HEK293 (cell line): ENCODE results near the gene ABAT.
A peak's percentile ranks its signal among the peaks of the same experiment; 100 is the strongest.

ENCODE experiments used
- HOXC10 ChIP-seq: sonication (generic); formaldehyde crosslinking; IDR thresholded peaks from 2 replicates; pipeline ENCODE4 v1.8.1; 2023; ENCODE audit warnings: mild to moderate bottlenecking, missing genetic modification reagents
- REST ChIP-seq: fragments of 450-650 bp; formaldehyde crosslinking; IDR thresholded peaks from 2 replicates; pipeline ENCODE4 v1.5.1; 2016; ENCODE audit warnings: missing biosample characterization, missing genetic modification characterization
- SCRT1 ChIP-seq: fragments of 450-650 bp; formaldehyde crosslinking; IDR thresholded peaks from 2 replicates; pipeline ENCODE4 v1.5.1; 2016; ENCODE audit warnings: missing biosample characterization, missing genetic modification characterization, borderline replicate concordance
- TRIM28 ChIP-seq: IDR thresholded peaks from 2 replicates; pipeline ENCODE4 v1.6.1; 2011; ENCODE audit warnings: low read length, control low read depth, borderline replicate concordance
- ZBTB1 ChIP-seq: fragments of 450-650 bp; formaldehyde crosslinking; IDR thresholded peaks from 2 replicates; pipeline ENCODE4 v1.5.1; 2016; ENCODE audit warnings: missing biosample characterization, missing genetic modification characterization
- ZBTB17 ChIP-seq: fragments of 450-650 bp; formaldehyde crosslinking; IDR thresholded peaks from 2 replicates; pipeline ENCODE4 v1.5.1; 2016; ENCODE audit warnings: missing biosample characterization, missing genetic modification characterization
- ZNF175 ChIP-seq: fragments of 450-650 bp; formaldehyde crosslinking; IDR thresholded peaks from 2 replicates; pipeline ENCODE4 v1.5.1; 2016; ENCODE audit warnings: missing biosample characterization, missing genetic modification characterization
- ZNF18 ChIP-seq: fragments of 450-650 bp; formaldehyde crosslinking; IDR thresholded peaks from 2 replicates; pipeline ENCODE4 v1.5.1; 2016; ENCODE audit warnings: missing biosample characterization, missing genetic modification characterization
- ZNF184 ChIP-seq: fragments of 450-650 bp; IDR thresholded peaks from 2 replicates; pipeline ENCODE4 v1.5.1; 2018; ENCODE audit warnings: missing biosample characterization, mild to moderate bottlenecking, missing genetic modification characterization
- ZNF211 ChIP-seq: fragments of 450-650 bp; formaldehyde crosslinking; IDR thresholded peaks from 2 replicates; pipeline ENCODE4 v1.5.1; 2016; ENCODE audit warnings: low read depth, missing biosample characterization, missing genetic modification characterization
- ZNF223 ChIP-seq: fragments of 450-650 bp; formaldehyde crosslinking; IDR thresholded peaks from 2 replicates; pipeline ENCODE4 v1.5.1; 2016; ENCODE audit warnings: missing biosample characterization, missing genetic modification characterization
- ZNF24 ChIP-seq: fragments of 450-650 bp; formaldehyde crosslinking; IDR thresholded peaks from 2 replicates; pipeline ENCODE4 v1.5.1; 2016; ENCODE audit warnings: missing biosample characterization, missing genetic modification characterization
- ZNF37A ChIP-seq: fragments of 450-650 bp; IDR thresholded peaks from 2 replicates; pipeline ENCODE4 v1.5.1; 2018; ENCODE audit warnings: missing biosample characterization, missing genetic modification characterization
- ZNF544 ChIP-seq: fragments of 450-650 bp; formaldehyde crosslinking; IDR thresholded peaks from 2 replicates; pipeline ENCODE4 v1.5.0; 2017; ENCODE audit warnings: missing biosample characterization, missing genetic modification characterization
- ZNF623 ChIP-seq: fragments of 450-650 bp; formaldehyde crosslinking; IDR thresholded peaks from 2 replicates; pipeline ENCODE4 v1.5.1; 2016; ENCODE audit warnings: missing biosample characterization, missing genetic modification characterization
- ZNF677 ChIP-seq: fragments of 450-650 bp; IDR thresholded peaks from 2 replicates; pipeline ENCODE4 v1.5.0; 2018; ENCODE audit warnings: missing biosample characterization, mild to moderate bottlenecking, missing genetic modification characterization, moderate library complexity
- ZNF692 ChIP-seq: fragments of 450-650 bp; formaldehyde crosslinking; IDR thresholded peaks from 2 replicates; pipeline ENCODE4 v1.5.1; 2016; ENCODE audit warnings: missing biosample characterization, missing genetic modification characterization
- ZNF707 ChIP-seq: fragments of 450-650 bp; formaldehyde crosslinking; IDR thresholded peaks from 2 replicates; pipeline ENCODE4 v1.5.1; 2016; ENCODE audit warnings: missing biosample characterization, missing genetic modification characterization
- ZSCAN23 ChIP-seq: fragments of 450-650 bp; formaldehyde crosslinking; IDR thresholded peaks from 2 replicates; pipeline ENCODE4 v1.5.1; 2016; ENCODE audit warnings: missing biosample characterization, missing genetic modification characterization
- TF ChIP-seq, protein P1 (sequence below): fragments of 450-650 bp; formaldehyde crosslinking; IDR thresholded peaks from 2 replicates; pipeline ENCODE4 v1.5.1; 2017; ENCODE audit warnings: missing biosample characterization, missing genetic modification characterization
- TF ChIP-seq, protein P2 (sequence below): fragments of 450-650 bp; formaldehyde crosslinking; IDR thresholded peaks from 2 replicates; pipeline ENCODE4 v1.5.1; 2016; ENCODE audit warnings: missing biosample characterization, missing genetic modification characterization
- TF ChIP-seq, protein P3 (sequence below): fragments of 450-650 bp; formaldehyde crosslinking; IDR thresholded peaks from 2 replicates; pipeline ENCODE4 v1.5.1; 2016; ENCODE audit warnings: missing biosample characterization, missing genetic modification characterization

ABAT gene

GRCh38 chr16:8673611-8674412 is 605 bp upstream of the ABAT start (continued):
- TF ChIP-seq ZNF677 (tag by site-specific recombination) (no peak), ZNF692 (tag by site-specific recombination) (peak; percentile 89), TRIM28 (no peak), ZNF37A (tag by site-specific recombination) (no peak), SCRT1 (tag by site-specific recombination) (no peak), HOXC10 (CRISPR knock-in tag) (no peak), ZNF175 (tag by site-specific recombination) (no peak), ZNF223 (tag by site-specific recombination) (no peak), ZBTB17 (peak; percentile 82), ZSCAN23 (tag by site-specific recombination) (no peak), ZNF623 (no peak), ZNF24 (tag by site-specific recombination) (no peak), REST (tag by site-specific recombination) (no peak), ZNF184 (tag by site-specific recombination) (no peak), ZNF544 (tag by site-specific recombination) (no peak), ZBTB1 (tag by site-specific recombination) (no peak), ZNF707 (tag by site-specific recombination) (no peak), ZNF211 (tag by site-specific recombination) (no peak), ZNF18 (tag by site-specific recombination) (no peak)
- TF ChIP-seq, protein P1, sequence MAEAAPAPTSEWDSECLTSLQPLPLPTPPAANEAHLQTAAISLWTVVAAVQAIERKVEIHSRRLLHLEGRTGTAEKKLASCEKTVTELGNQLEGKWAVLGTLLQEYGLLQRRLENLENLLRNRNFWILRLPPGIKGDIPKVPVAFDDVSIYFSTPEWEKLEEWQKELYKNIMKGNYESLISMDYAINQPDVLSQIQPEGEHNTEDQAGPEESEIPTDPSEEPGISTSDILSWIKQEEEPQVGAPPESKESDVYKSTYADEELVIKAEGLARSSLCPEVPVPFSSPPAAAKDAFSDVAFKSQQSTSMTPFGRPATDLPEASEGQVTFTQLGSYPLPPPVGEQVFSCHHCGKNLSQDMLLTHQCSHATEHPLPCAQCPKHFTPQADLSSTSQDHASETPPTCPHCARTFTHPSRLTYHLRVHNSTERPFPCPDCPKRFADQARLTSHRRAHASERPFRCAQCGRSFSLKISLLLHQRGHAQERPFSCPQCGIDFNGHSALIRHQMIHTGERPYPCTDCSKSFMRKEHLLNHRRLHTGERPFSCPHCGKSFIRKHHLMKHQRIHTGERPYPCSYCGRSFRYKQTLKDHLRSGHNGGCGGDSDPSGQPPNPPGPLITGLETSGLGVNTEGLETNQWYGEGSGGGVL (tag by site-specific recombination) = 0 out of 2 replicates have a peak, but pooled peaks have one; percentile 31
- TF ChIP-seq, protein P2, sequence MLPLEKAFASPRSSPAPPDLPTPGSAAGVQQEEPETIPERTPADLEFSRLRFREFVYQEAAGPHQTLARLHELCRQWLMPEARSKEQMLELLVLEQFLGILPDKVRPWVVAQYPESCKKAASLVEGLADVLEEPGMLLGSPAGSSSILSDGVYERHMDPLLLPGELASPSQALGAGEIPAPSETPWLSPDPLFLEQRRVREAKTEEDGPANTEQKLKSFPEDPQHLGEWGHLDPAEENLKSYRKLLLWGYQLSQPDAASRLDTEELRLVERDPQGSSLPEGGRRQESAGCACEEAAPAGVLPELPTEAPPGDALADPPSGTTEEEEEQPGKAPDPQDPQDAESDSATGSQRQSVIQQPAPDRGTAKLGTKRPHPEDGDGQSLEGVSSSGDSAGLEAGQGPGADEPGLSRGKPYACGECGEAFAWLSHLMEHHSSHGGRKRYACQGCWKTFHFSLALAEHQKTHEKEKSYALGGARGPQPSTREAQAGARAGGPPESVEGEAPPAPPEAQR (tag by site-specific recombination) = no peak
- TF ChIP-seq, protein P3, sequence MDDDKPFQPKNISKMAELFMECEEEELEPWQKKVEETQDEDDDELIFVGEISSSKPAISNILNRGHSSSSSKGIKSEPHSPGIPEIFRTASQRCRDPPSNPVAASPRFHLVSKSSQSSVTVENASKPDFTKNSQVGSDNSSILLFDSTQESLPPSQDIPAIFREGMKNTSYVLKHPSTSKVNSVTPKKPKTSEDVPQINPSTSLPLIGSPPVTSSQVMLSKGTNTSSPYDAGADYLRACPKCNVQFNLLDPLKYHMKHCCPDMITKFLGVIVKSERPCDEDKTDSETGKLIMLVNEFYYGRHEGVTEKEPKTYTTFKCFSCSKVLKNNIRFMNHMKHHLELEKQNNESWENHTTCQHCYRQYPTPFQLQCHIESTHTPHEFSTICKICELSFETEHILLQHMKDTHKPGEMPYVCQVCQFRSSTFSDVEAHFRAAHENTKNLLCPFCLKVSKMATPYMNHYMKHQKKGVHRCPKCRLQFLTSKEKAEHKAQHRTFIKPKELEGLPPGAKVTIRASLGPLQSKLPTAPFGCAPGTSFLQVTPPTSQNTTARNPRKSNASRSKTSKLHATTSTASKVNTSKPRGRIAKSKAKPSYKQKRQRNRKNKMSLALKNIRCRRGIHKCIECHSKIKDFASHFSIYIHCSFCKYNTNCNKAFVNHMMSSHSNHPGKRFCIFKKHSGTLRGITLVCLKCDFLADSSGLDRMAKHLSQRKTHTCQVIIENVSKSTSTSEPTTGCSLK = no peak
